HCT116 (cell line): ENCODE data around the gene LMNTD2. TPM values are rescaled to one million over a fixed set of nuclear protein-coding genes. Genes with fewer than 3 reads are reported as not detected.

Experiments
- ATAC-seq: fragments of 200-7000 bp; cut with Tn5 transposase; 2 replicates; pipeline ENCODE4 v1.9.1; 2020; ENCODE audit warnings: mild to moderate bottlenecking, moderate library complexity
- BruUV-seq: library from RNA; stranded (reverse); fragments of 400-500 nt; replicated peaks from 2 replicates; lab custom pipeline; 2021; lab: Mats Ljungman, UMichigan
- CTCF ChIA-PET: fragments of 300-600 bp; sonication (Branson Sonifier 250); formaldehyde crosslinking; loops from one replicate; lab custom pipeline; 2021; ENCODE audit warnings: antibody characterized with exemption; lab: Charles Lee
- POLR2A ChIA-PET: fragments of 300-600, 350-600 bp; sonication (Branson Sonifier 250); formaldehyde crosslinking; loops from one replicate; lab custom pipeline; 2021; ENCODE audit warnings: antibody characterized with exemption; lab: Charles Lee
- RAD21 ChIA-PET, 2 experiments: fragments of 300-600 bp; sonication (Branson Sonifier 250); formaldehyde crosslinking; loops; one replicate each; lab custom pipeline; 2023; ENCODE audit warnings: low total read pairs in 2 of 2; ENCODE audit not compliant: uncharacterized antibody in 2 of 2, unreplicated experiment in 2 of 2, low non-redundant PET in 1 of 2; lab: Charles Lee
- DNase-seq: peaks from one replicate; pipeline ENCODE4 v3.0.0-alpha.2; 2010; ENCODE audit warnings: low read depth, low spot score
- H2AFZ ChIP-seq: fragments of 200-600 bp; shearing (Covaris generic), sonication (generic); 2 replicates; pipeline ENCODE4 v1.6.1; 2017; ENCODE audit warnings: low read depth, mixed run types, mixed read lengths, antibody characterized with exemption, low read length; ENCODE audit not compliant: poor library complexity, severe bottlenecking
- H3K27ac ChIP-seq: 2 replicates; pipeline ENCODE4 v1.5.1; 2012; ENCODE audit warnings: low read depth, low read length
- H3K27me3 ChIP-seq: fragments of 200-600 bp; sonication (generic); 2 replicates; pipeline ENCODE4 v1.6.1; 2016; ENCODE audit warnings: mixed run types, low read length, mixed read lengths; ENCODE audit not compliant: insufficient read depth
- H3K36me3 ChIP-seq, 2 experiments: fragments of 200-500 bp in 1 of 2; fragments of 200-600 bp in 1 of 2; sonication (Bioruptor generic) in 1 of 2; sonication (generic) in 1 of 2; 2 replicates each; pipeline versions ENCODE4 v1.5.1 to v1.6.1; 2014 to 2016; ENCODE audit warnings: low read length in 2 of 2, inconsistent platforms in 1 of 2, mixed read lengths in 1 of 2, mixed run types in 1 of 2; ENCODE audit not compliant: insufficient read depth in 2 of 2, control insufficient read depth in 1 of 2
- H3K4me1 ChIP-seq, 2 experiments: fragments of 200-600 bp in 1 of 2; sonication (generic) in 1 of 2; 2 replicates each; pipeline versions ENCODE4 v1.5.1 to v1.6.1; 2012 to 2017; ENCODE audit warnings: low read length in 2 of 2, inconsistent platforms in 1 of 2, mild to moderate bottlenecking in 1 of 2, mixed read lengths in 1 of 2, mixed run types in 1 of 2, moderate library complexity in 1 of 2; ENCODE audit not compliant: insufficient read depth in 2 of 2, control insufficient read depth in 1 of 2
- H3K4me2 ChIP-seq: fragments of 200-600 bp; sonication (generic); 2 replicates; pipeline ENCODE4 v1.6.1; 2017; ENCODE audit warnings: mixed run types, low read length, mixed read lengths
- H3K4me3 ChIP-seq, 2 experiments: fragments of 200-600 bp in 1 of 2; sonication (generic) in 1 of 2; replicated peaks in 1 of 2; 2 replicates each; pipeline ENCODE4 v1.5.1; 2011 to 2016; ENCODE audit warnings: low read length in 2 of 2, control low read depth in 1 of 2, low read depth in 1 of 2, mild to moderate bottlenecking in 1 of 2, mixed read lengths in 1 of 2, mixed run types in 1 of 2
- H3K79me2 ChIP-seq: fragments of 200-600 bp; sonication (generic); 2 replicates; pipeline ENCODE4 v1.6.1; 2017; ENCODE audit warnings: mild to moderate bottlenecking, mixed run types, low read length, moderate library complexity, mixed read lengths; ENCODE audit not compliant: insufficient read depth
- H3K9ac ChIP-seq: fragments of 200-600 bp; sonication (generic); 2 replicates; pipeline ENCODE4 v1.6.1; 2016; ENCODE audit warnings: low read length, mixed read lengths
- H3K9me2 ChIP-seq: fragments of 200-600 bp; sonication (generic), shearing (Covaris generic); 2 replicates; pipeline ENCODE4 v1.6.1; 2017; ENCODE audit warnings: mixed run types, mild to moderate bottlenecking, moderate library complexity; ENCODE audit not compliant: insufficient read depth
- H3K9me3 ChIP-seq, 2 experiments: fragments of 200-500 bp in 1 of 2; fragments of 200-600 bp in 1 of 2; sonication (Bioruptor generic) in 1 of 2; sonication (generic) in 1 of 2; 2 replicates each; pipeline ENCODE4 v1.6.1; 2014 to 2017; ENCODE audit warnings: low read length in 2 of 2, mixed read lengths in 2 of 2, inconsistent platforms in 1 of 2, low read depth in 1 of 2, mild to moderate bottlenecking in 1 of 2, mixed run types in 1 of 2, moderate library complexity in 1 of 2; ENCODE audit not compliant: control insufficient read depth in 1 of 2, insufficient read depth in 1 of 2
- H4K20me1 ChIP-seq: fragments of 200-600 bp; sonication (generic), shearing (Covaris generic); 2 replicates; pipeline ENCODE4 v1.6.1; 2017; ENCODE audit warnings: mixed run types, mild to moderate bottlenecking, moderate library complexity; ENCODE audit not compliant: insufficient read depth
- CBX3 ChIP-seq: IDR thresholded peaks from 2 replicates; pipeline ENCODE4 v1.6.1; 2012; ENCODE audit warnings: low read depth
- EZH2 ChIP-seq: fragments of 200-600 bp; sonication (generic); IDR thresholded peaks from 2 replicates; pipeline ENCODE4 v1.6.1; 2017; ENCODE audit warnings: antibody characterized with exemption, mixed run types
- EZH2phosphoT487 ChIP-seq: fragments of 200-600 bp; IDR thresholded peaks from 2 replicates; pipeline ENCODE4 v1.6.1; 2018; ENCODE audit warnings: antibody characterized with exemption, borderline replicate concordance
- RAD21 ChIP-seq: IDR thresholded peaks from 2 replicates; pipeline ENCODE4 v1.6.1; 2012; ENCODE audit warnings: low read depth, mild to moderate bottlenecking
- SP1 ChIP-seq: IDR thresholded peaks from 2 replicates; pipeline ENCODE4 v1.6.1; 2012; ENCODE audit warnings: low read depth
- ZFX ChIP-seq: fragments of 450-650 bp; IDR thresholded peaks from 2 replicates; pipeline ENCODE4 v1.6.1; 2017
- intact Hi-C: fragments of 100-400 bp; cut with micrococcal nuclease; formaldehyde crosslinking; loops from 2 replicates; pipeline ENCODE4 v1.10.0; 2022
- total RNA-seq: library from RNA; stranded (reverse); gene quantifications from one replicate; pipeline ENCODE4 v1.2.1, GENCODE V29; 2021; ENCODE audit not compliant: unreplicated experiment
- TF ChIP-seq, protein P1 (sequence below): IDR thresholded peaks from 2 replicates; pipeline ENCODE4 v1.6.1; 2011; ENCODE audit warnings: mild to moderate bottlenecking, low read length, moderate library complexity; ENCODE audit not compliant: insufficient replicate concordance; ENCODE audit errors: extremely low read depth
- TF ChIP-seq, protein P2 (sequence below): IDR thresholded peaks from 2 replicates; pipeline ENCODE4 v1.6.1; 2012

Gene LMNTD2
- total RNA-seq, 1 experiment from 2014 or later = 9.5 TPM

DNA sequence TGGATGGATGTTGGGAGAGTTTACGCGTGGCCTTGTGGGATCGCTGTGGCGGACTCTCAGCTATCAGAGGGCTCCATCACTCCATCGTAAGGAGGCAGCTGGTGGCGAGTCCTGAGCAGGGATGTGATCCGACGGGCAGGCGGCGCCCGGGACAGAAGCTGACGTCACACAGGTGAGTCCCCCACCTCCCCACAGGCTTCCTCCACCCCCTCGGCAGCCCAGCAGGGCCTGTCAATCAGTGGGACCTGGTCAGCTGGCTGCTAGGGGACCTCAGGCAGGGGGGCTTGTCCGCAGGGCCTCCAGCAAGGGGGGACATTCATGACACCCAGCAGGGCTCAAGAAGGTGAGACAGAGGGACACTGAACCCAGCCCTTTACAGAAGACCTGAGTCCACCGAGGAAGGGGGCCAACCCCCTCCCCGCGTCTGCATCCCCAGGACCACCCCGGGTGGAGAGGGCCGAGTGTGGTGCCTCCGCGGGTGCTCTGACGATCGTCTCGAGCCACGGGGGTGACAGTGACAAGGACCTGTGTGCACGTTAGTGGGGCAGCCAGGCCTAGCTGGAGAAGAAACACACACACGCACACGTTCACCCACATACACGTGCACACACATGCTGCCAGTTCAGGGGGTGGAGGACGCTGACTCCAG, 32.2 kb downstream of the LMNTD2 start:
- no peak overlapping the region for H3K4me2 ChIP-seq
- H3K36me3 ChIP-seq = peaks cover 0 to 18% of the 10 kb centered on the region in 2 experiments; a peak in 2 of 4 replicates
- BruUV-seq = no TSS peak
- H4K20me1 ChIP-seq = no peaks in the 10 kb centered on the region
- H3K79me2 ChIP-seq = peaks cover 9% of the 10 kb centered on the region; the same call in 1 of the 2 replicates
- no peak overlapping the region for H3K27ac ChIP-seq
- H3K9me3 ChIP-seq = no peaks in the 10 kb centered on the region
- no peak overlapping the region for H3K9ac ChIP-seq
- H3K9me2 ChIP-seq = no peaks in the 10 kb centered on the region
- H2AFZ ChIP-seq = no peak overlapping the region
- no peak for DNase-seq
- H3K4me1 ChIP-seq = no peaks in the 10 kb centered on the region
- ChIA-PET RAD21 (no interaction called here), CTCF (no interaction called here), POLR2A (no interaction called here)
- H3K4me3 ChIP-seq = no peak overlapping the region
- intact Hi-C loops = no loop called here
- no peaks in the 10 kb centered on the region for H3K27me3 ChIP-seq
- no peak for ATAC-seq
- TF ChIP-seq RAD21 (no peak), CBX3 (no peak), SP1 (no peak), ZFX (no peak)
- TF ChIP-seq, protein P1, sequence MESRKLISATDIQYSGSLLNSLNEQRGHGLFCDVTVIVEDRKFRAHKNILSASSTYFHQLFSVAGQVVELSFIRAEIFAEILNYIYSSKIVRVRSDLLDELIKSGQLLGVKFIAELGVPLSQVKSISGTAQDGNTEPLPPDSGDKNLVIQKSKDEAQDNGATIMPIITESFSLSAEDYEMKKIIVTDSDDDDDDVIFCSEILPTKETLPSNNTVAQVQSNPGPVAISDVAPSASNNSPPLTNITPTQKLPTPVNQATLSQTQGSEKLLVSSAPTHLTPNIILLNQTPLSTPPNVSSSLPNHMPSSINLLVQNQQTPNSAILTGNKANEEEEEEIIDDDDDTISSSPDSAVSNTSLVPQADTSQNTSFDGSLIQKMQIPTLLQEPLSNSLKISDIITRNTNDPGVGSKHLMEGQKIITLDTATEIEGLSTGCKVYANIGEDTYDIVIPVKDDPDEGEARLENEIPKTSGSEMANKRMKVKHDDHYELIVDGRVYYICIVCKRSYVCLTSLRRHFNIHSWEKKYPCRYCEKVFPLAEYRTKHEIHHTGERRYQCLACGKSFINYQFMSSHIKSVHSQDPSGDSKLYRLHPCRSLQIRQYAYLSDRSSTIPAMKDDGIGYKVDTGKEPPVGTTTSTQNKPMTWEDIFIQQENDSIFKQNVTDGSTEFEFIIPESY = no peak

DNA sequence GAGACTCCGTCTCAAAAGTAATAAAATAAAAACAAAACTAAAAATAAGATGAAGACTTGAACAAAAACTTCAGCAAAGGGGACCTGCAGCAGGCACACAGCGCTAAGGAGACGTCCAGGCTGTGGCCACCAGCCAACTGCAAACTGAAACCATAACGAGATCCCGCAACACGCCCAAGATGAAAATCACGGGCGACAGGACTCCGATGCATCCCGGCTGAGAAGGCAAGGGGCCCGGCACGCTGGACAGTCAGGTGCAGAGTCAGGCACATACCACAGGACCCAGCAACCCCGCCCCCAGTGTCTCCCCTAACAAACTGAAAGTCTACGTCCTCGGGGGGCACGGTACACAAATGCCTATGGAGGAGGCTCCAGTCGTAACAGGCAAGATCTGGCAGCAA, 34.3 kb downstream of the LMNTD2 start:
- H3K27me3 ChIP-seq = no peaks in the 10 kb centered on the region
- intact Hi-C loops = no loop called here
- no peak overlapping the region for H3K27ac ChIP-seq
- TF ChIP-seq RAD21 (no peak), EZH2phosphoT487 (no peak), EZH2 (no peak), CBX3 (no peak)
- TF ChIP-seq, protein P2, sequence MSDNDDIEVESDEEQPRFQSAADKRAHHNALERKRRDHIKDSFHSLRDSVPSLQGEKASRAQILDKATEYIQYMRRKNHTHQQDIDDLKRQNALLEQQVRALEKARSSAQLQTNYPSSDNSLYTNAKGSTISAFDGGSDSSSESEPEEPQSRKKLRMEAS = no peak
- no peak overlapping the region for H3K9ac ChIP-seq
- no peak overlapping the region for H2AFZ ChIP-seq
- DNase-seq (no peak), ATAC-seq (no peak)
- H3K9me3 ChIP-seq = no peaks in the 10 kb centered on the region; a peak in 1 of 4 replicates
- ChIA-PET RAD21 (no interaction called here), CTCF (no interaction called here), POLR2A (no interaction called here)
- H4K20me1 ChIP-seq = no peaks in the 10 kb centered on the region
- no peak overlapping the region for H3K4me2 ChIP-seq
- no peaks in the 10 kb centered on the region for H3K9me2 ChIP-seq
- H3K4me3 ChIP-seq = no peak overlapping the region
- H3K4me1 ChIP-seq = no peaks in the 10 kb centered on the region
- H3K79me2 ChIP-seq = no peaks in the 10 kb centered on the region
- peaks cover 0 to under 1% of the 10 kb centered on the region in 2 experiments; a peak in 1 of 4 replicates for H3K36me3 ChIP-seq
- no TSS peak for BruUV-seq
